ENCODE data around the gene SNRPA. TPM values are rescaled to one million over a fixed set of nuclear protein-coding genes. Genes with fewer than 3 reads are reported as not detected.
A peak's percentile ranks its signal among the peaks of the same experiment; 100 is the strongest.
"Not testable (repeated sequence)": the region's sequence is repeated elsewhere in the genome, so short reads cannot be mapped to it uniquely, and the experiment has no call there.

The SNRPA gene
- total RNA-seq, 4 donors from 2014 or later = 47.3 to 69.1 (median 57.6) TPM

GRCh38 chr19:40724855-40725254 lies 26.1 kb upstream of the SNRPA start:
- Histone ChIP-seq H3K9me3 (peaks cover 0 to 3% (median 0%) of the 10 kb centered on the region in 4 donors), H3K27me3 (no peaks in the 10 kb centered on the region), H3K4me3 (no peak overlapping the region), H3K27ac (replicated peaks in 1 of 4) (peak overlapping the region in 2 of 4 donors; percentile 13 to 39), H3K36me3 (peaks cover 45 to 79% (median 68%) of the 10 kb centered on the region in 4 donors), H3K4me1 (peaks cover 21 to 55% (median 53%) of the 10 kb centered on the region in 4 donors)
- TF ChIP-seq EP300 (IDR thresholded peaks at IDR 0.05) (no peak), POLR2A (IDR thresholded peaks at IDR 0.05; ENCODE audit: low read depth) (no peak), POLR2AphosphoS5 (IDR thresholded peaks at IDR 0.05) (no peak), CTCF (IDR thresholded peaks at IDR 0.05) (no peak)
- WGBS = 90% methylated on average over 3 of the region's 3 CpGs
- intact Hi-C loops (cut with DNase I) = no loop called here
- no peak for DNase-seq (ENCODE audit: extremely low spot score)

- H3K9me3 ChIP-seq = peaks cover 0 to 3% (median 0%) of the 10 kb centered on the region in 4 donors
- H3K27ac ChIP-seq (replicated peaks in 1 of 4) = no peak overlapping the region
- no peak for TF ChIP-seq EP300 (IDR thresholded peaks at IDR 0.05)
- no peak for TF ChIP-seq POLR2A (IDR thresholded peaks at IDR 0.05; ENCODE audit: low read depth)
- TF ChIP-seq CTCF (IDR thresholded peaks at IDR 0.05) = no peak
- TF ChIP-seq POLR2AphosphoS5 (IDR thresholded peaks at IDR 0.05) = no peak
- H3K36me3 ChIP-seq = peaks cover 58 to 91% (median 82%) of the 10 kb centered on the region in 4 donors
- no peak for DNase-seq (ENCODE audit: extremely low spot score)
- intact Hi-C loops (cut with DNase I) = no loop called here
- no peaks in the 10 kb centered on the region for H3K27me3 ChIP-seq
- WGBS = 97% methylated on average over 4 of the region's 4 CpGs
- H3K4me1 ChIP-seq = peaks cover 16 to 41% (median 38%) of the 10 kb centered on the region in 4 donors
- no peak overlapping the region for H3K4me3 ChIP-seq
Observed at GRCh38 chr19:40726279-40726678, 24.7 kb upstream of the SNRPA start.

GRCh38 chr19:40730065-40730464 lies 20.9 kb upstream of the SNRPA start:
- H3K4me3 ChIP-seq; H3K9me3 ChIP-seq; H3K27ac ChIP-seq (replicated peaks in 1 of 4); intact Hi-C loops (cut with DNase I); DNase-seq (ENCODE audit: extremely low spot score); H3K27me3 ChIP-seq; H3K4me1 ChIP-seq: not testable (repeated sequence)
- WGBS = 94% methylated on average over 5 of the region's 5 CpGs
- H3K36me3 ChIP-seq = peaks cover 86 to 100% (median 99%) of the 10 kb centered on the region in 4 donors

GRCh38 chr19:40732304-40732703 lies 18.7 kb upstream of the SNRPA start:
- H3K27ac ChIP-seq (replicated peaks in 1 of 4); H3K27me3 ChIP-seq; DNase-seq (ENCODE audit: extremely low spot score); intact Hi-C loops (cut with DNase I); H3K4me1 ChIP-seq; H3K9me3 ChIP-seq; H3K4me3 ChIP-seq: not testable (repeated sequence)
- 96% methylated on average over 16 of the region's 16 CpGs for WGBS
- peaks cover 87 to 100% (median 99%) of the 10 kb centered on the region in 4 donors for H3K36me3 ChIP-seq

GRCh38 chr19:40733149-40733548 lies 17.9 kb upstream of the SNRPA start:
- TF ChIP-seq POLR2AphosphoS5 (IDR thresholded peaks at IDR 0.05) (no peak), POLR2A (IDR thresholded peaks at IDR 0.05; ENCODE audit: low read depth) (no peak), CTCF (IDR thresholded peaks at IDR 0.05) (no peak), EP300 (IDR thresholded peaks at IDR 0.05) (no peak)
- WGBS = 98% methylated on average over 13 of the region's 13 CpGs
- intact Hi-C loops (cut with DNase I) = no loop called here
- H3K27ac ChIP-seq (replicated peaks in 1 of 4) = no peak overlapping the region
- no peak overlapping the region for H3K4me3 ChIP-seq
- DNase-seq (ENCODE audit: extremely low spot score) = no peak
- H3K27me3 ChIP-seq = no peaks in the 10 kb centered on the region
- H3K4me1 ChIP-seq = no peaks in the 10 kb centered on the region
- H3K9me3 ChIP-seq = no peaks in the 10 kb centered on the region
- H3K36me3 ChIP-seq = peaks cover 88 to 100% (median 99%) of the 10 kb centered on the region in 4 donors

All from esophagus muscularis mucosa (tissue), 4 donors.